BLaER1 treated with 17β-estradiol and CSF1 and Interleukin-3, amounts not matched to agents 10 nM and 100 nM (cell line): ENCODE results near the gene ADAMTSL1.
A peak's percentile ranks its signal among the peaks of the same experiment; 100 is the strongest.

Source experiments
- H3K27ac ChIP-seq, 11 experiments: shearing (Covaris generic); formaldehyde crosslinking; 2 replicates each; pipeline ENCODE4 v1.8.1; 2022
- H3K27me3 ChIP-seq, 11 experiments: shearing (Covaris generic); formaldehyde crosslinking; 2 replicates each; pipeline ENCODE4 v1.8.1; 2022
- H3K36me3 ChIP-seq, 11 experiments: shearing (Covaris generic); formaldehyde crosslinking; 2 replicates each; pipeline ENCODE4 v1.8.1; 2022
- H3K4me1 ChIP-seq, 10 experiments: shearing (Covaris generic); formaldehyde crosslinking; 2 replicates each; pipeline ENCODE4 v1.8.1; 2022
- H3K4me2 ChIP-seq, 11 experiments: shearing (Covaris generic); formaldehyde crosslinking; 2 replicates each; pipeline ENCODE4 v1.8.1; 2022
- H3K4me3 ChIP-seq, 10 experiments: shearing (Covaris generic); formaldehyde crosslinking; 2 replicates each; pipeline ENCODE4 v1.8.1; 2022
- H3K9ac ChIP-seq, 11 experiments: shearing (Covaris generic); formaldehyde crosslinking; 2 replicates each; pipeline ENCODE4 v1.8.1; 2022
- H3K9me3 ChIP-seq, 11 experiments: shearing (Covaris generic); formaldehyde crosslinking; replicated peaks in 1 of 11; 2 replicates each; pipeline ENCODE4 v1.8.1; 2022
- H4K20me1 ChIP-seq, 11 experiments: shearing (Covaris generic); formaldehyde crosslinking; 2 replicates each; pipeline ENCODE4 v1.8.1; 2022
- Cebpa-rat ChIP-seq, 11 experiments: shearing (Covaris generic); IDR thresholded peaks; 2 replicates each; pipeline ENCODE4 v1.8.1; 2022

Gene ADAMTSL1

GRCh38 chr9:18478501-18479361 lies 4.8 kb downstream of the ADAMTSL1 start:
- peaks cover 0 to 8% (median 4%) of the 10 kb centered on the region in 10 experiments; a peak in 8 of 20 replicates for H3K4me1 ChIP-seq
- H3K36me3 ChIP-seq: no peaks in the 10 kb centered on the region
- no peaks in the 10 kb centered on the region for H4K20me1 ChIP-seq
- H3K27me3 ChIP-seq: no peaks in the 10 kb centered on the region
- H3K27ac ChIP-seq: no peak overlapping the region
- H3K9me3 ChIP-seq: no peaks in the 10 kb centered on the region
- H3K9ac ChIP-seq: no peak overlapping the region
- no peak overlapping the region for H3K4me3 ChIP-seq
- TF ChIP-seq Cebpa-rat (IDR thresholded peaks at IDR 0.05): no peak
- H3K4me2 ChIP-seq: no peak overlapping the region

GRCh38 chr9:18479405-18479804 lies 5.5 kb downstream of the ADAMTSL1 start:
- no peak overlapping the region for H3K27ac ChIP-seq
- H3K4me3 ChIP-seq: no peak overlapping the region
- H3K4me1 ChIP-seq: peaks cover 0 to 8% (median 4%) of the 10 kb centered on the region in 10 experiments; a peak in 8 of 20 replicates
- no peaks in the 10 kb centered on the region for H3K36me3 ChIP-seq
- H3K9me3 ChIP-seq: no peaks in the 10 kb centered on the region
- no peak for TF ChIP-seq Cebpa-rat (IDR thresholded peaks at IDR 0.05)
- no peak overlapping the region for H3K4me2 ChIP-seq
- no peaks in the 10 kb centered on the region for H3K27me3 ChIP-seq
- H4K20me1 ChIP-seq: no peaks in the 10 kb centered on the region
- no peak overlapping the region for H3K9ac ChIP-seq

GRCh38 chr9:18480662-18481093 lies 6.7 kb downstream of the ADAMTSL1 start:
- H3K36me3 ChIP-seq: no peaks in the 10 kb centered on the region
- peaks cover 0 to 8% (median 4%) of the 10 kb centered on the region in 10 experiments; a peak in 8 of 20 replicates for H3K4me1 ChIP-seq
- H4K20me1 ChIP-seq: no peaks in the 10 kb centered on the region
- H3K9ac ChIP-seq: no peak overlapping the region
- no peaks in the 10 kb centered on the region for H3K9me3 ChIP-seq
- peak overlapping the region in 7 of 11 experiments; percentile 15 to 55 (median 37); a peak in 10 of 22 replicates for H3K4me2 ChIP-seq
- H3K27ac ChIP-seq: no peak overlapping the region
- no peaks in the 10 kb centered on the region for H3K27me3 ChIP-seq
- no peak overlapping the region for H3K4me3 ChIP-seq
- no peak for TF ChIP-seq Cebpa-rat (IDR thresholded peaks at IDR 0.05)

GRCh38 chr9:18482371-18482770 lies 8.4 kb downstream of the ADAMTSL1 start:
- Histone ChIP-seq H4K20me1 (no peaks in the 10 kb centered on the region), H3K4me1 (peaks cover 0 to 8% (median 4%) of the 10 kb centered on the region in 10 experiments; a peak in 8 of 20 replicates)

GRCh38 chr9:18485714-18486113 lies 11.8 kb downstream of the ADAMTSL1 start:
- peaks cover 0 to 6% (median 3%) of the 10 kb centered on the region in 10 experiments; a peak in 8 of 20 replicates for H3K4me1 ChIP-seq
- no peak overlapping the region for H3K27ac ChIP-seq
- H3K4me2 ChIP-seq: no peak overlapping the region
- H3K27me3 ChIP-seq: no peaks in the 10 kb centered on the region
- no peaks in the 10 kb centered on the region for H4K20me1 ChIP-seq
- no peaks in the 10 kb centered on the region for H3K9me3 ChIP-seq
- no peak overlapping the region for H3K9ac ChIP-seq
- H3K4me3 ChIP-seq: no peak overlapping the region
- H3K36me3 ChIP-seq: no peaks in the 10 kb centered on the region
- TF ChIP-seq Cebpa-rat (IDR thresholded peaks at IDR 0.05): no peak

More at GRCh38 chr9:18482371-18482770, 8.4 kb downstream of the ADAMTSL1 start:
- no peak overlapping the region for H3K27ac ChIP-seq
- no peak overlapping the region for H3K4me2 ChIP-seq
- no peaks in the 10 kb centered on the region for H3K9me3 ChIP-seq
- no peaks in the 10 kb centered on the region for H3K36me3 ChIP-seq
- H3K4me3 ChIP-seq: no peak overlapping the region
- no peak overlapping the region for H3K9ac ChIP-seq
- no peak for TF ChIP-seq Cebpa-rat (IDR thresholded peaks at IDR 0.05)
- H3K27me3 ChIP-seq: no peaks in the 10 kb centered on the region

- Histone ChIP-seq H3K9ac (no peak overlapping the region), H3K4me2 (no peak overlapping the region), H3K9me3 (no peaks in the 10 kb centered on the region), H4K20me1 (no peaks in the 10 kb centered on the region), H3K4me1 (no peaks in the 10 kb centered on the region), H3K4me3 (no peak overlapping the region), H3K36me3 (no peaks in the 10 kb centered on the region), H3K27me3 (no peaks in the 10 kb centered on the region), H3K27ac (no peak overlapping the region)
- no peak for TF ChIP-seq Cebpa-rat (IDR thresholded peaks at IDR 0.05)
Measured at GRCh38 chr9:18487611-18488010, 13.7 kb downstream of the ADAMTSL1 start.

GRCh38 chr9:18488886-18489285 lies 14.9 kb downstream of the ADAMTSL1 start:
- H3K4me2 ChIP-seq: no peak overlapping the region
- H3K4me1 ChIP-seq: no peaks in the 10 kb centered on the region
- no peaks in the 10 kb centered on the region for H3K9me3 ChIP-seq
- no peak for TF ChIP-seq Cebpa-rat (IDR thresholded peaks at IDR 0.05)
- no peak overlapping the region for H3K9ac ChIP-seq
- no peak overlapping the region for H3K27ac ChIP-seq
- no peaks in the 10 kb centered on the region for H3K27me3 ChIP-seq
- no peaks in the 10 kb centered on the region for H4K20me1 ChIP-seq
- no peaks in the 10 kb centered on the region for H3K36me3 ChIP-seq
- no peak overlapping the region for H3K4me3 ChIP-seq

GRCh38 chr9:18489861-18490260 lies 15.9 kb downstream of the ADAMTSL1 start:
- no peaks in the 10 kb centered on the region for H3K9me3 ChIP-seq
- no peak overlapping the region for H3K4me3 ChIP-seq
- H3K9ac ChIP-seq: no peak overlapping the region
- no peaks in the 10 kb centered on the region for H3K4me1 ChIP-seq
- H3K4me2 ChIP-seq: no peak overlapping the region
- no peak for TF ChIP-seq Cebpa-rat (IDR thresholded peaks at IDR 0.05)
- H3K27ac ChIP-seq: no peak overlapping the region
- no peaks in the 10 kb centered on the region for H3K27me3 ChIP-seq
- H3K36me3 ChIP-seq: no peaks in the 10 kb centered on the region
- H4K20me1 ChIP-seq: no peaks in the 10 kb centered on the region

GRCh38 chr9:18490641-18491370 lies 16.9 kb downstream of the ADAMTSL1 start:
- Histone ChIP-seq H3K4me3 (no peak overlapping the region), H3K27ac (no peak overlapping the region), H3K4me2 (peak overlapping the region in 2 of 11 experiments; percentile 7 to 11; a peak in 1 of 22 replicates)

More at GRCh38 chr9:18490641-18491370, 16.9 kb downstream of the ADAMTSL1 start:
- Histone ChIP-seq H3K9ac (no peak overlapping the region), H3K27me3 (no peaks in the 10 kb centered on the region), H3K9me3 (no peaks in the 10 kb centered on the region), H3K36me3 (no peaks in the 10 kb centered on the region), H4K20me1 (no peaks in the 10 kb centered on the region), H3K4me1 (no peaks in the 10 kb centered on the region)
- no peak for TF ChIP-seq Cebpa-rat (IDR thresholded peaks at IDR 0.05)
